GM19463 (cell line): ENCODE measurements around the gene CELA3B.
"Not testable (repeated sequence)": the region's sequence is repeated elsewhere in the genome, so short reads cannot be mapped to it uniquely, and the experiment has no call there.

Source experiments
- ATAC-seq: cut with Tn5 transposase; IDR thresholded peaks from one replicate; pipeline ENCODE4 v1.9.1; 2021; ENCODE audit warnings: mild to moderate bottlenecking, moderate library complexity; ENCODE audit not compliant: unreplicated experiment

CELA3B gene

GRCh38 chr1:21976703-21977239 is at the start of gene CELA3B:
Gene CELA3B (plus strand): TSS chr1:21977022. CDS start chr1:21977040, 18 bp downstream.
- not testable (repeated sequence) for ATAC-seq

GRCh38 chr1:21927533-21928237 is 49.1 kb upstream of the CELA3B start:
- no peak for ATAC-seq

- no peak for ATAC-seq
Measured at GRCh38 chr1:21930080-21930571, 46.7 kb upstream of the CELA3B start.

GRCh38 chr1:21930629-21931170 is 46.1 kb upstream of the CELA3B start:
- ATAC-seq = no peak

- ATAC-seq = no peak
Measured at GRCh38 chr1:21931171-21932093, 45.4 kb upstream of the CELA3B start.

GRCh38 chr1:21932127-21932526 is 44.7 kb upstream of the CELA3B start:
- ATAC-seq = no peak

GRCh38 chr1:21933397-21934248 is 43.2 kb upstream of the CELA3B start:
- ATAC-seq = no peak

GRCh38 chr1:21935393-21935804 is 41.4 kb upstream of the CELA3B start:
- ATAC-seq = no peak

- no peak for ATAC-seq
Measured at GRCh38 chr1:21935891-21936365, 40.9 kb upstream of the CELA3B start.

GRCh38 chr1:21936366-21937031 is 40.3 kb upstream of the CELA3B start:
- no peak for ATAC-seq

GRCh38 chr1:21937034-21937371 is 39.8 kb upstream of the CELA3B start, which contains the start of gene HSPG2:
Gene HSPG2 (minus strand): TSS chr1:21937310. CDS start chr1:21937217, 93 bp downstream.
- peak; percentile 12 for ATAC-seq

GRCh38 chr1:21937372-21938121 is 39.3 kb upstream of the CELA3B start:
- peak; percentile 63 for ATAC-seq

GRCh38 chr1:21938732-21939538 is 37.9 kb upstream of the CELA3B start:
- no peak for ATAC-seq

GRCh38 chr1:21939650-21940374 is 37.0 kb upstream of the CELA3B start:
- ATAC-seq = no peak

GRCh38 chr1:21940492-21940891 is 36.3 kb upstream of the CELA3B start:
- no peak for ATAC-seq

GRCh38 chr1:21941370-21941769 is 35.5 kb upstream of the CELA3B start:
- no peak for ATAC-seq

GRCh38 chr1:21942464-21942863 is 34.4 kb upstream of the CELA3B start:
- no peak for ATAC-seq
